Mucosa of stomach (tissue), 1 donor: Measurements from ENCODE around the gene CYP19A1.
"Not testable (repeated sequence)": the region's sequence is repeated elsewhere in the genome, so short reads cannot be mapped to it uniquely, and the experiment has no call there.

Experiments
- H3K27me3 ChIP-seq: one replicate; pipeline ENCODE4 v1.7.0; 2013; ENCODE audit warnings: mild to moderate bottlenecking, low read length; ENCODE audit not compliant: control insufficient read depth, insufficient read depth
- H3K36me3 ChIP-seq: one replicate; pipeline ENCODE4 v1.7.0; 2013; ENCODE audit warnings: low read length; ENCODE audit not compliant: control insufficient read depth, insufficient read depth
- H3K4me1 ChIP-seq: one replicate; pipeline ENCODE4 v1.7.0; 2013; ENCODE audit warnings: mild to moderate bottlenecking, low read length; ENCODE audit not compliant: control insufficient read depth, insufficient read depth
- H3K4me3 ChIP-seq: one replicate; pipeline ENCODE4 v1.7.0; 2013; ENCODE audit warnings: low read length
- H3K9ac ChIP-seq: one replicate; pipeline ENCODE4 v1.7.0; 2013; ENCODE audit warnings: mild to moderate bottlenecking, low read length, moderate library complexity
- H3K9me3 ChIP-seq: one replicate; pipeline ENCODE4 v1.7.0; 2013; ENCODE audit warnings: mild to moderate bottlenecking, low read length, moderate library complexity; ENCODE audit not compliant: control insufficient read depth
- donor health status: Pancreatic carcinoma.

Gene CYP19A1

GRCh38 chr15:51263726-51264125 is 74.7 kb downstream of the CYP19A1 start:
- Histone ChIP-seq H3K36me3 (no peaks in the 10 kb centered on the region), H3K9me3 (no peaks in the 10 kb centered on the region), H3K4me3 (no peak overlapping the region), H3K4me1 (peaks cover 16% of the 10 kb centered on the region), H3K27me3 (peaks cover 25% of the 10 kb centered on the region), H3K9ac (no peak overlapping the region)

- peaks cover 24% of the 10 kb centered on the region for H3K27me3 ChIP-seq
- no peaks in the 10 kb centered on the region for H3K9me3 ChIP-seq
- H3K4me3 ChIP-seq = no peak overlapping the region
- H3K4me1 ChIP-seq = peaks cover 16% of the 10 kb centered on the region
- no peak overlapping the region for H3K9ac ChIP-seq
- H3K36me3 ChIP-seq = no peaks in the 10 kb centered on the region
Measured at GRCh38 chr15:51263116-51263515, 75.3 kb downstream of the CYP19A1 start.

- Histone ChIP-seq H3K36me3 (no peaks in the 10 kb centered on the region), H3K9me3 (no peaks in the 10 kb centered on the region), H3K4me1 (peaks cover 10% of the 10 kb centered on the region), H3K9ac (no peak overlapping the region), H3K27me3 (peaks cover 17% of the 10 kb centered on the region), H3K4me3 (no peak overlapping the region)
Measured at GRCh38 chr15:51262463-51262862, 75.9 kb downstream of the CYP19A1 start.

GRCh38 chr15:51261113-51261512 is 77.3 kb downstream of the CYP19A1 start:
- H3K36me3 ChIP-seq, H3K4me3 ChIP-seq, H3K9me3 ChIP-seq, H3K9ac ChIP-seq, H3K4me1 ChIP-seq, H3K27me3 ChIP-seq: not testable (repeated sequence)

GRCh38 chr15:51260202-51260601 is 78.2 kb downstream of the CYP19A1 start:
- H3K27me3 ChIP-seq = no peaks in the 10 kb centered on the region
- no peaks in the 10 kb centered on the region for H3K9me3 ChIP-seq
- H3K4me1 ChIP-seq = no peaks in the 10 kb centered on the region
- no peaks in the 10 kb centered on the region for H3K36me3 ChIP-seq
- H3K4me3 ChIP-seq = no peak overlapping the region
- H3K9ac ChIP-seq = no peak overlapping the region

GRCh38 chr15:51255533-51255932 is 82.9 kb downstream of the CYP19A1 start:
- Histone ChIP-seq H3K27me3 (no peaks in the 10 kb centered on the region), H3K4me1 (no peaks in the 10 kb centered on the region)

GRCh38 chr15:51253366-51253765 is 85.0 kb downstream of the CYP19A1 start:
- no peak overlapping the region for H3K4me3 ChIP-seq
- no peaks in the 10 kb centered on the region for H3K9me3 ChIP-seq
- H3K36me3 ChIP-seq = no peaks in the 10 kb centered on the region
- H3K9ac ChIP-seq = no peak overlapping the region
- no peaks in the 10 kb centered on the region for H3K27me3 ChIP-seq
- H3K4me1 ChIP-seq = no peaks in the 10 kb centered on the region

More at GRCh38 chr15:51255533-51255932, 82.9 kb downstream of the CYP19A1 start:
- Histone ChIP-seq H3K9ac (no peak overlapping the region), H3K36me3 (no peaks in the 10 kb centered on the region), H3K4me3 (no peak overlapping the region), H3K9me3 (no peaks in the 10 kb centered on the region)

GRCh38 chr15:51252671-51253070 is 85.7 kb downstream of the CYP19A1 start:
- Histone ChIP-seq H3K9me3 (no peaks in the 10 kb centered on the region), H3K36me3 (no peaks in the 10 kb centered on the region), H3K4me3 (no peak overlapping the region), H3K9ac (no peak overlapping the region), H3K4me1 (no peaks in the 10 kb centered on the region), H3K27me3 (no peaks in the 10 kb centered on the region)

GRCh38 chr15:51251556-51251955 is 86.8 kb downstream of the CYP19A1 start:
- Histone ChIP-seq H3K4me1 (no peaks in the 10 kb centered on the region), H3K36me3 (no peaks in the 10 kb centered on the region), H3K4me3 (no peak overlapping the region), H3K9me3 (no peaks in the 10 kb centered on the region), H3K27me3 (no peaks in the 10 kb centered on the region), H3K9ac (no peak overlapping the region)

- Histone ChIP-seq H3K4me1 (no peaks in the 10 kb centered on the region), H3K4me3 (no peak overlapping the region), H3K9me3 (no peaks in the 10 kb centered on the region), H3K36me3 (no peaks in the 10 kb centered on the region), H3K27me3 (no peaks in the 10 kb centered on the region), H3K9ac (no peak overlapping the region)
Measured at GRCh38 chr15:51250217-51251011, 88.0 kb downstream of the CYP19A1 start.

- Histone ChIP-seq H3K9ac (no peak overlapping the region), H3K27me3 (no peaks in the 10 kb centered on the region), H3K4me1 (no peaks in the 10 kb centered on the region), H3K9me3 (no peaks in the 10 kb centered on the region), H3K4me3 (no peak overlapping the region), H3K36me3 (no peaks in the 10 kb centered on the region)
Measured at GRCh38 chr15:51245628-51246027, 92.8 kb downstream of the CYP19A1 start.

- Histone ChIP-seq H3K9ac (no peak overlapping the region), H3K36me3 (no peaks in the 10 kb centered on the region), H3K9me3 (no peaks in the 10 kb centered on the region), H3K4me1 (no peaks in the 10 kb centered on the region), H3K4me3 (no peak overlapping the region), H3K27me3 (no peaks in the 10 kb centered on the region)
Measured at GRCh38 chr15:51244423-51244869, 94.0 kb downstream of the CYP19A1 start.
